Endothelial cell (in vitro differentiated cells): ENCODE results near the gene HELZ2. TPM values are rescaled to one million over a fixed set of nuclear protein-coding genes. Genes with fewer than 3 reads are reported as not detected.

Experiments
- DNase-seq: peaks from one replicate; pipeline ENCODE4 v3.0.0; 2021; ENCODE audit warnings: low spot score
- H3K27ac Mint-ChIP-seq: one replicate; pipeline ENCODE4 v1.8.0; 2021; ENCODE audit warnings: mixed read lengths, inconsistent platforms; ENCODE audit not compliant: unreplicated experiment
- H3K27me3 Mint-ChIP-seq: one replicate; pipeline ENCODE4 v1.8.0; 2021; ENCODE audit warnings: mild to moderate bottlenecking, moderate library complexity, mixed read lengths, inconsistent platforms; ENCODE audit not compliant: unreplicated experiment
- H3K36me3 Mint-ChIP-seq: one replicate; pipeline ENCODE4 v1.8.0; 2021; ENCODE audit warnings: mild to moderate bottlenecking, low read depth, mixed read lengths, inconsistent platforms; ENCODE audit not compliant: unreplicated experiment
- H3K4me1 Mint-ChIP-seq: one replicate; pipeline ENCODE4 v1.8.0; 2021; ENCODE audit warnings: mild to moderate bottlenecking, mixed read lengths, inconsistent platforms; ENCODE audit not compliant: unreplicated experiment
- H3K4me3 Mint-ChIP-seq: one replicate; pipeline ENCODE4 v1.8.0; 2021; ENCODE audit warnings: mild to moderate bottlenecking, mixed read lengths, inconsistent platforms; ENCODE audit not compliant: unreplicated experiment
- H3K9me3 Mint-ChIP-seq: one replicate; pipeline ENCODE4 v1.8.0; 2021; ENCODE audit warnings: mixed read lengths, inconsistent platforms; ENCODE audit not compliant: unreplicated experiment
- CTCF ChIP-seq: fragments of 200-600 bp; sonication (generic); IDR thresholded peaks from one replicate; pipeline ENCODE4 v1.5.0; 2021; ENCODE audit warnings: antibody characterized with exemption; ENCODE audit not compliant: unreplicated experiment
- total RNA-seq: library from RNA; stranded (reverse); fragmentation: NEBNext Ultra II Directional; extraction: Animal tissue kit (Norgen Biotek cat#: 25700); gene quantifications from one replicate; pipeline ENCODE4 v1.2.1, GENCODE V29; 2021; ENCODE audit not compliant: unreplicated experiment

HELZ2 gene
- total RNA-seq, 1 donor from 2014 or later, result 15.3 TPM

- Mint-ChIP-seq H3K9me3 (no peaks in the 10 kb centered on the region), H3K4me3 (no peak overlapping the region), H3K27me3 (peaks cover 3% of the 10 kb centered on the region), H3K4me1 (no peaks in the 10 kb centered on the region), H3K27ac (no peak overlapping the region), H3K36me3 (no peaks in the 10 kb centered on the region)
- TF ChIP-seq CTCF, result no peak
- DNase-seq, result no peak
Observed at GRCh38 chr20:63568170-63568981, 5.7 kb downstream of the HELZ2 start.

GRCh38 chr20:63567386-63568169 is 6.5 kb downstream of the HELZ2 start:
- TF ChIP-seq CTCF, result no peak
- Mint-ChIP-seq H3K27me3 (peaks cover 3% of the 10 kb centered on the region), H3K9me3 (no peaks in the 10 kb centered on the region), H3K4me3 (no peak overlapping the region), H3K27ac (no peak overlapping the region), H3K36me3 (no peaks in the 10 kb centered on the region), H3K4me1 (no peaks in the 10 kb centered on the region)
- DNase-seq, result no peak

- no peaks in the 10 kb centered on the region for H3K36me3 Mint-ChIP-seq
- no peaks in the 10 kb centered on the region for H3K9me3 Mint-ChIP-seq
- no peak overlapping the region for H3K4me3 Mint-ChIP-seq
- DNase-seq, result no peak
- no peak overlapping the region for H3K27ac Mint-ChIP-seq
- no peaks in the 10 kb centered on the region for H3K4me1 Mint-ChIP-seq
- peaks cover 3% of the 10 kb centered on the region for H3K27me3 Mint-ChIP-seq
- no peak for TF ChIP-seq CTCF
Observed at GRCh38 chr20:63567136-63567385, 7.0 kb downstream of the HELZ2 start.

GRCh38 chr20:63566395-63567135 is 7.5 kb downstream of the HELZ2 start:
- Mint-ChIP-seq H3K36me3 (no peaks in the 10 kb centered on the region), H3K9me3 (no peaks in the 10 kb centered on the region), H3K27me3 (peaks cover 3% of the 10 kb centered on the region), H3K4me1 (no peaks in the 10 kb centered on the region), H3K4me3 (no peak overlapping the region), H3K27ac (no peak overlapping the region)
- DNase-seq, result no peak
- TF ChIP-seq CTCF, result no peak
